HepG2 (cell line): ENCODE measurements around the gene RTRAF. TPM values are rescaled to one million over a fixed set of nuclear protein-coding genes. Genes with fewer than 3 reads are reported as not detected.

ENCODE experiments used
- ATAC-seq: fragments of 200-7000 bp; cut with Tn5 transposase; 3 replicates; pipeline ENCODE4 v1.9.1; 2020; ENCODE audit warnings: mild to moderate bottlenecking, moderate library complexity
- BruUV-seq: library from RNA; stranded (reverse); fragments of 400-500 nt; replicated peaks from 2 replicates; lab custom pipeline; 2021; lab: Mats Ljungman, UMichigan
- CTCF ChIA-PET: fragments of 300-600 bp; formaldehyde crosslinking; extraction: SDS; loops from one replicate; lab custom pipeline; 2021; ENCODE audit warnings: low total read pairs, inconsistent platforms, low intra/inter-chr PET ratio; lab: Yijun Ruan, JAX
- POLR2A ChIA-PET: fragments of 350-600 bp; sonication (Branson Sonifier 250); formaldehyde crosslinking; loops from one replicate; lab custom pipeline; 2020; ENCODE audit warnings: antibody characterized with exemption, inconsistent platforms; lab: Yijun Ruan, JAX
- DNase-seq: peaks from one replicate; pipeline ENCODE4 v3.0.0-alpha.2; 2015; ENCODE audit warnings: low spot score
- FAIRE-seq: peaks from 3 replicates; lab custom pipeline; 2011; peaks lifted over from hg19 to GRCh38; lab: Jason Lieb, UNC
- H2AFZ ChIP-seq: one replicate; pipeline ENCODE4 v1.6.1; 2011; ENCODE audit warnings: low read length, inconsistent platforms
- H3K27ac ChIP-seq: fragments of 300-600 bp; 3 replicates; pipeline ENCODE4 v1.8.0; 2011; ENCODE audit warnings: mixed run types, mild to moderate bottlenecking, mixed read lengths, low read length, inconsistent platforms; ENCODE audit not compliant: insufficient read depth; ENCODE audit errors: extremely low read length
- H3K27me3 ChIP-seq, 2 experiments: fragments of 200-600 bp in 1 of 2; 2 replicates in 1 of 2; 3 replicates in 1 of 2; pipeline versions ENCODE4 v1.6.0 to v1.8.0; 2011; ENCODE audit warnings: low read length in 2 of 2, mild to moderate bottlenecking in 2 of 2, moderate library complexity in 2 of 2, inconsistent platforms in 1 of 2; ENCODE audit not compliant: insufficient read depth in 2 of 2, control insufficient read depth in 1 of 2
- H3K36me3 ChIP-seq, 2 experiments: fragments of 200-600 bp in 1 of 2; replicated peaks in 1 of 2; 2 replicates in 1 of 2; 3 replicates in 1 of 2; pipeline versions ENCODE4 v1.5.1 to v1.8.0; 2011; ENCODE audit warnings: low read length in 2 of 2, inconsistent platforms in 1 of 2; ENCODE audit not compliant: insufficient read depth in 2 of 2, control insufficient read depth in 1 of 2
- H3K4me1 ChIP-seq: 2 replicates; pipeline ENCODE4 v1.5.1; 2012; ENCODE audit warnings: low read length, inconsistent platforms; ENCODE audit not compliant: insufficient read depth
- H3K4me2 ChIP-seq: 2 replicates; pipeline ENCODE4 v1.6.0; 2011; ENCODE audit warnings: low read depth, low read length, inconsistent platforms
- H3K4me3 ChIP-seq, 3 experiments: fragments of 200-600 bp in 1 of 3; sonication (generic), shearing (Covaris generic) in 1 of 3; replicated peaks in 1 of 3; 2 replicates each; pipeline ENCODE4 v1.5.1; 2011 to 2016; ENCODE audit warnings: low read length in 3 of 3, inconsistent platforms in 2 of 3, low read depth in 2 of 3, mild to moderate bottlenecking in 2 of 3, control low read depth in 1 of 3, mixed read lengths in 1 of 3; ENCODE audit not compliant: insufficient read depth in 1 of 3
- H3K79me2 ChIP-seq: one replicate; pipeline ENCODE4 v1.6.1; 2011; ENCODE audit warnings: low read length, inconsistent platforms; ENCODE audit not compliant: insufficient read depth
- H3K9ac ChIP-seq: 2 replicates; pipeline ENCODE4 v1.6.0; 2011; ENCODE audit warnings: mild to moderate bottlenecking, low read depth, low read length, inconsistent platforms; ENCODE audit not compliant: insufficient read depth
- H3K9me3 ChIP-seq: 2 replicates; pipeline ENCODE4 v1.5.1; 2012; ENCODE audit warnings: mild to moderate bottlenecking, low read length
- H4K20me1 ChIP-seq: 2 replicates; pipeline ENCODE4 v1.6.0; 2011; ENCODE audit warnings: inconsistent platforms, mild to moderate bottlenecking, low read length, moderate library complexity; ENCODE audit not compliant: insufficient read depth
- EHMT2 ChIP-seq: fragments of 200-600 bp; sonication (generic); IDR thresholded peaks from 2 replicates; pipeline ENCODE4 v1.7.0; 2017; ENCODE audit warnings: antibody characterized with exemption, low read depth, low read length, borderline replicate concordance
- PHF5A ChIP-seq: IDR thresholded peaks from one replicate; pipeline ENCODE4 v1.6.1; 2018; ENCODE audit warnings: low read depth, missing genetic modification reagents; ENCODE audit not compliant: unreplicated experiment
- ZNF556 ChIP-seq: sonication (generic); formaldehyde crosslinking; IDR thresholded peaks from 2 replicates; pipeline ENCODE4 v1.4.0; 2020; ENCODE audit warnings: mild to moderate bottlenecking, missing genetic modification reagents, borderline replicate concordance
- WGBS: methylation state at CpG from one replicate; pipeline ENCODE4 v1.1.6; 2017; ENCODE audit warnings: low lambda C conversion rate; 5-methylcytosine and 5-hydroxymethylcytosine counted together
- in situ Hi-C: cut with HindIII; loops from 2 replicates; pipeline ENCODE4 v1.10.0; 2017; ENCODE audit warnings: low pct_unique_long_range_greater_than_20kb; ENCODE audit not compliant: extremely low pct_ligation_motif_present
- intact Hi-C: fragments of 100-400 bp; cut with micrococcal nuclease; formaldehyde crosslinking; loops from one replicate; pipeline ENCODE4 v1.10.0; 2022; ENCODE audit not compliant: unreplicated experiment
- polyA plus RNA-seq, 8 experiments: library from polyadenylated mRNA; depleted of rRNA in 3 of 8; stranded (reverse) in 7 of 8; unstranded in 1 of 8; fragments of >200 nt; fragmentation: Illumina TruSeq in 4 of 8; extraction: Trizol in 4 of 8; gene quantifications; 2 replicates each; pipeline versions ENCODE4 v1.2.1 to v1.2.3, GENCODE V29; 2011 to 2016; ENCODE audit warnings: low read depth in 4 of 8, missing spikeins in 1 of 8, mixed read lengths in 1 of 8; ENCODE audit not compliant: insufficient read depth in 1 of 8
- total RNA-seq, 5 experiments: library from RNA; depleted of rRNA; stranded (reverse); fragments of >200 nt; fragmentation: Illumina TruSeq; extraction: Trizol; gene quantifications; 2 replicates each; pipeline ENCODE4 v1.2.3, GENCODE V29; 2016; ENCODE audit warnings: low read depth in 1 of 5
- TF ChIP-seq, protein P1 (sequence below): sonication (generic); formaldehyde crosslinking; IDR thresholded peaks from 2 replicates; pipeline ENCODE4 v1.4.0; 2020; ENCODE audit warnings: missing genetic modification reagents, mild to moderate bottlenecking, borderline replicate concordance
- TF ChIP-seq, protein P2 (sequence below): sonication (generic); formaldehyde crosslinking; IDR thresholded peaks from 2 replicates; pipeline ENCODE4 v1.8.1; 2023; ENCODE audit warnings: missing genetic modification reagents, mild to moderate bottlenecking, borderline replicate concordance
- TF ChIP-seq, protein P3 (sequence below): sonication (generic); formaldehyde crosslinking; IDR thresholded peaks from 2 replicates; pipeline ENCODE4 v1.4.0; 2020; ENCODE audit warnings: missing genetic modification reagents, borderline replicate concordance

RTRAF gene
- total and polyA plus RNA-seq, 2 of the 13 experiments (the other 11 are each of a cell fraction or from before 2014, with no cell fraction given): 137 to 258 TPM

- TF ChIP-seq EHMT2 (no peak), ZNF556 (CRISPR knock-in tag) (no peak)
- TF ChIP-seq, protein P1, sequence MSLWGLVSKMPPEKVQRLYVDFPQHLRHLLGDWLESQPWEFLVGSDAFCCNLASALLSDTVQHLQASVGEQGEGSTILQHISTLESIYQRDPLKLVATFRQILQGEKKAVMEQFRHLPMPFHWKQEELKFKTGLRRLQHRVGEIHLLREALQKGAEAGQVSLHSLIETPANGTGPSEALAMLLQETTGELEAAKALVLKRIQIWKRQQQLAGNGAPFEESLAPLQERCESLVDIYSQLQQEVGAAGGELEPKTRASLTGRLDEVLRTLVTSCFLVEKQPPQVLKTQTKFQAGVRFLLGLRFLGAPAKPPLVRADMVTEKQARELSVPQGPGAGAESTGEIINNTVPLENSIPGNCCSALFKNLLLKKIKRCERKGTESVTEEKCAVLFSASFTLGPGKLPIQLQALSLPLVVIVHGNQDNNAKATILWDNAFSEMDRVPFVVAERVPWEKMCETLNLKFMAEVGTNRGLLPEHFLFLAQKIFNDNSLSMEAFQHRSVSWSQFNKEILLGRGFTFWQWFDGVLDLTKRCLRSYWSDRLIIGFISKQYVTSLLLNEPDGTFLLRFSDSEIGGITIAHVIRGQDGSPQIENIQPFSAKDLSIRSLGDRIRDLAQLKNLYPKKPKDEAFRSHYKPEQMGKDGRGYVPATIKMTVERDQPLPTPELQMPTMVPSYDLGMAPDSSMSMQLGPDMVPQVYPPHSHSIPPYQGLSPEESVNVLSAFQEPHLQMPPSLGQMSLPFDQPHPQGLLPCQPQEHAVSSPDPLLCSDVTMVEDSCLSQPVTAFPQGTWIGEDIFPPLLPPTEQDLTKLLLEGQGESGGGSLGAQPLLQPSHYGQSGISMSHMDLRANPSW (CRISPR knock-in tag): no peak
- TF ChIP-seq, all 625 proteins: peak for 0
These were observed 49.9 kb downstream of the RTRAF start (continued) for GRCh38 chr14:52039124-52039815.

- DNase-seq: no peak
- in situ Hi-C loops (loop anchor here (5.0 kb wide), 1 partner anchor 92 kb away; no protein-coding TSS in a partner anchor), intact Hi-C loops (no loop called here)
- Histone ChIP-seq H3K36me3 (no peaks in the 10 kb centered on the region), H3K27me3 (peaks cover 2 to 22% of the 10 kb centered on the region in 2 experiments; a peak in 2 of 5 replicates), H3K4me1 (no peaks in the 10 kb centered on the region), H2AFZ (no peak overlapping the region), H3K79me2 (no peaks in the 10 kb centered on the region), H3K27ac (no peak overlapping the region), H3K9ac (no peak overlapping the region), H3K9me3 (no peaks in the 10 kb centered on the region), H4K20me1 (no peaks in the 10 kb centered on the region), H3K4me2 (no peak overlapping the region), H3K4me3 (no peak overlapping the region)
- FAIRE-seq: no peak
- BruUV-seq: no TSS peak
- TF ChIP-seq, protein P2, sequence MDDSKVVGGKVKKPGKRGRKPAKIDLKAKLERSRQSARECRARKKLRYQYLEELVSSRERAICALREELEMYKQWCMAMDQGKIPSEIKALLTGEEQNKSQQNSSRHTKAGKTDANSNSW (CRISPR knock-in tag): no peak
- TF ChIP-seq, protein P3, sequence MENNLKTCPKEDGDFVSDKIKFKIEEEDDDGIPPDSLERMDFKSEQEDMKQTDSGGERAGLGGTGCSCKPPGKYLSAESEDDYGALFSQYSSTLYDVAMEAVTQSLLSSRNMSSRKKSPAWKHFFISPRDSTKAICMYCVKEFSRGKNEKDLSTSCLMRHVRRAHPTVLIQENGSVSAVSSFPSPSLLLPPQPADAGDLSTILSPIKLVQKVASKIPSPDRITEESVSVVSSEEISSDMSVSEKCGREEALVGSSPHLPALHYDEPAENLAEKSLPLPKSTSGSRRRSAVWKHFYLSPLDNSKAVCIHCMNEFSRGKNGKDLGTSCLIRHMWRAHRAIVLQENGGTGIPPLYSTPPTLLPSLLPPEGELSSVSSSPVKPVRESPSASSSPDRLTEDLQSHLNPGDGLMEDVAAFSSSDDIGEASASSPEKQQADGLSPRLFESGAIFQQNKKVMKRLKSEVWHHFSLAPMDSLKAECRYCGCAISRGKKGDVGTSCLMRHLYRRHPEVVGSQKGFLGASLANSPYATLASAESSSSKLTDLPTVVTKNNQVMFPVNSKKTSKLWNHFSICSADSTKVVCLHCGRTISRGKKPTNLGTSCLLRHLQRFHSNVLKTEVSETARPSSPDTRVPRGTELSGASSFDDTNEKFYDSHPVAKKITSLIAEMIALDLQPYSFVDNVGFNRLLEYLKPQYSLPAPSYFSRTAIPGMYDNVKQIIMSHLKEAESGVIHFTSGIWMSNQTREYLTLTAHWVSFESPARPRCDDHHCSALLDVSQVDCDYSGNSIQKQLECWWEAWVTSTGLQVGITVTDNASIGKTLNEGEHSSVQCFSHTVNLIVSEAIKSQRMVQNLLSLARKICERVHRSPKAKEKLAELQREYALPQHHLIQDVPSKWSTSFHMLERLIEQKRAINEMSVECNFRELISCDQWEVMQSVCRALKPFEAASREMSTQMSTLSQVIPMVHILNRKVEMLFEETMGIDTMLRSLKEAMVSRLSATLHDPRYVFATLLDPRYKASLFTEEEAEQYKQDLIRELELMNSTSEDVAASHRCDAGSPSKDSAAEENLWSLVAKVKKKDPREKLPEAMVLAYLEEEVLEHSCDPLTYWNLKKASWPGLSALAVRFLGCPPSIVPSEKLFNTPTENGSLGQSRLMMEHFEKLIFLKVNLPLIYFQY (CRISPR knock-in tag): no peak
- no peak for TF ChIP-seq PHF5A (CRISPR knock-in tag)
- ChIA-PET POLR2A (no interaction called here), CTCF (no interaction called here)
- ATAC-seq: no peak
- 18% methylated on average over 6 of the region's 7 CpGs for WGBS
These were observed 51.3 kb downstream of the RTRAF start for GRCh38 chr14:52040598-52040997.
